HepG2 (cell line): ENCODE data around the gene LIME1. TPM values are rescaled to one million over a fixed set of nuclear protein-coding genes. Genes with fewer than 3 reads are reported as not detected.

ENCODE experiments used
- CEBPG ChIP-seq: IDR thresholded peaks from 2 replicates; pipeline ENCODE4 v1.6.1; 2016
- KDM5B ChIP-seq: sonication (generic); formaldehyde crosslinking; IDR thresholded peaks from 2 replicates; pipeline ENCODE4 v1.4.0; 2020; ENCODE audit warnings: missing genetic modification reagents, mild to moderate bottlenecking, borderline replicate concordance
- NR3C1 ChIP-seq: sonication (generic); formaldehyde crosslinking; IDR thresholded peaks from 2 replicates; pipeline ENCODE4 v1.4.0; 2020; ENCODE audit warnings: missing genetic modification reagents
- POLR2A ChIP-seq, 2 experiments: IDR thresholded peaks; 2 replicates each; pipeline ENCODE4 v1.6.1; 2011; ENCODE audit warnings: low read depth in 2 of 2, low read length in 2 of 2, mild to moderate bottlenecking in 1 of 2, moderate library complexity in 1 of 2; ENCODE audit not compliant: insufficient read depth in 1 of 2
- SP140L ChIP-seq: sonication (generic); formaldehyde crosslinking; IDR thresholded peaks from 2 replicates; pipeline ENCODE4 v1.4.0; 2020; ENCODE audit warnings: missing genetic modification reagents, borderline replicate concordance
- ZNF253 ChIP-seq: sonication (generic); formaldehyde crosslinking; IDR thresholded peaks from 2 replicates; pipeline ENCODE4 v1.8.0; 2022; ENCODE audit warnings: mild to moderate bottlenecking, missing genetic modification reagents, borderline replicate concordance
- ZNF317 ChIP-seq: sonication (generic); formaldehyde crosslinking; IDR thresholded peaks from 2 replicates; pipeline ENCODE4 v1.5.0; 2020; ENCODE audit warnings: mild to moderate bottlenecking, missing genetic modification reagents
- polyA plus RNA-seq, 8 experiments: library from polyadenylated mRNA; depleted of rRNA in 3 of 8; stranded (reverse) in 7 of 8; unstranded in 1 of 8; fragments of >200 nt; fragmentation: Illumina TruSeq in 4 of 8; extraction: Trizol in 4 of 8; gene quantifications; 2 replicates each; pipeline versions ENCODE4 v1.2.1 to v1.2.3, GENCODE V29; 2011 to 2016; ENCODE audit warnings: low read depth in 4 of 8, missing spikeins in 1 of 8, mixed read lengths in 1 of 8; ENCODE audit not compliant: insufficient read depth in 1 of 8
- total RNA-seq, 5 experiments: library from RNA; depleted of rRNA; stranded (reverse); fragments of >200 nt; fragmentation: Illumina TruSeq; extraction: Trizol; gene quantifications; 2 replicates each; pipeline ENCODE4 v1.2.3, GENCODE V29; 2016; ENCODE audit warnings: low read depth in 1 of 5
- TF ChIP-seq, protein P1 (sequence below), 2 experiments: sonication (generic) in 1 of 2; formaldehyde crosslinking in 1 of 2; IDR thresholded peaks; 2 replicates each; pipeline versions ENCODE4 v1.4.0 to v1.6.1; 2016 to 2020; ENCODE audit warnings: borderline replicate concordance in 1 of 2, low read depth in 1 of 2, mild to moderate bottlenecking in 1 of 2, missing genetic modification reagents in 1 of 2
- TF ChIP-seq, protein P2 (sequence below): sonication (generic); formaldehyde crosslinking; IDR thresholded peaks from 2 replicates; pipeline ENCODE4 v1.4.0; 2020; ENCODE audit warnings: missing genetic modification reagents, borderline replicate concordance
- TF ChIP-seq, protein P3 (sequence below): sonication (generic); formaldehyde crosslinking; IDR thresholded peaks from 2 replicates; pipeline ENCODE4 v1.5.0; 2020; ENCODE audit warnings: missing genetic modification reagents, mild to moderate bottlenecking, borderline replicate concordance
- TF ChIP-seq, protein P4 (sequence below): sonication (generic); formaldehyde crosslinking; IDR thresholded peaks from 2 replicates; pipeline ENCODE4 v1.8.1; 2023; ENCODE audit warnings: missing genetic modification reagents, mild to moderate bottlenecking, borderline replicate concordance
- TF ChIP-seq, protein P5 (sequence below): sonication (generic); formaldehyde crosslinking; IDR thresholded peaks from 2 replicates; pipeline ENCODE4 v1.4.0; 2020; ENCODE audit warnings: missing genetic modification reagents
- TF ChIP-seq, protein P6 (sequence below): sonication (generic); formaldehyde crosslinking; IDR thresholded peaks from 2 replicates; pipeline ENCODE4 v1.4.0; 2020; ENCODE audit warnings: missing genetic modification reagents

Gene LIME1
- total and polyA plus RNA-seq, 2 of the 13 experiments (the other 11 are each of a cell fraction or from before 2014, with no cell fraction given), result 13.0 to 61.5 TPM

DNA sequence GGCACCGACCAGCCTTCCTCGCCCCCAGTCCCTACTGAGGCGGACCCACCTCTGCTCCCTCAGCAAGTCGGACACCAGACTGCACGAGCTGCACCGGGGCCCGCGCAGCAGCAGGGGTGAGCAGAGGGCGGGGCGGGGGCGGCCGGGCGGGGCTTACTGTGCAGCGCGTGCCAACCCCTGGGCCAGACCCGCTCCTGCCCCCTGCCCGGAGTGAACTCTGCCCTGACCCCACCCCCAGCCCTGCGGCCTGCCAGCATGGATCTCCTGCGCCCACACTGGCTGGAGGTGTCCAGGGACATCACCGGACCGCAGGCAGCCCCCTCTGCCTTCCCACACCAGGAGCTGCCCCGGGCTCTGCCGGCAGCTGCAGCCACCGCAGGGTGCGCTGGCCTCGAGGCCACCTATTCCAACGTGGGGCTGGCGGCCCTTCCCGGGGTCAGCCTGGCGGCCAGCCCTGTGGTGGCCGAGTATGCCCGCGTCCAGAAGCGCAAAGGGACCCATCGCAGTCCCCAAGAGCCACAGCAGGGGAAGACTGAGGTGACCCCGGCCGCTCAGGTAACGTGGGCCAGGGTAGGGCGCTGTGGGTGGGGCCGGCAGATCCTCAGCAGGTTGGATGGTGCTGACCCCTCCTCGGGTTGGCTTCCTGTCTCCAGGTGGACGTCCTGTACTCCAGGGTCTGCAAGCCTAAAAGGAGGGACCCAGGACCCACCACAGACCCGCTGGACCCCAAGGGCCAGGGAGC lies 1.7 kb downstream of the LIME1 start (continued):
- TF ChIP-seq, protein P1, sequence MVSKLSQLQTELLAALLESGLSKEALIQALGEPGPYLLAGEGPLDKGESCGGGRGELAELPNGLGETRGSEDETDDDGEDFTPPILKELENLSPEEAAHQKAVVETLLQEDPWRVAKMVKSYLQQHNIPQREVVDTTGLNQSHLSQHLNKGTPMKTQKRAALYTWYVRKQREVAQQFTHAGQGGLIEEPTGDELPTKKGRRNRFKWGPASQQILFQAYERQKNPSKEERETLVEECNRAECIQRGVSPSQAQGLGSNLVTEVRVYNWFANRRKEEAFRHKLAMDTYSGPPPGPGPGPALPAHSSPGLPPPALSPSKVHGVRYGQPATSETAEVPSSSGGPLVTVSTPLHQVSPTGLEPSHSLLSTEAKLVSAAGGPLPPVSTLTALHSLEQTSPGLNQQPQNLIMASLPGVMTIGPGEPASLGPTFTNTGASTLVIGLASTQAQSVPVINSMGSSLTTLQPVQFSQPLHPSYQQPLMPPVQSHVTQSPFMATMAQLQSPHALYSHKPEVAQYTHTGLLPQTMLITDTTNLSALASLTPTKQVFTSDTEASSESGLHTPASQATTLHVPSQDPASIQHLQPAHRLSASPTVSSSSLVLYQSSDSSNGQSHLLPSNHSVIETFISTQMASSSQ (IDR thresholded peaks at IDR 0.05; ENCODE audit: low read depth), result peak; percentile 65; the same call in 1 of the 2 replicates
- TF ChIP-seq, protein P1 (CRISPR knock-in tag; IDR thresholded peaks at IDR 0.05; ENCODE audit: borderline replicate concordance), result peak; percentile 90
- TF ChIP-seq KDM5B (CRISPR knock-in tag), result peak; percentile 95
- peak; percentile 56 for TF ChIP-seq ZNF317 (CRISPR knock-in tag)
- TF ChIP-seq POLR2A (IDR thresholded peaks at IDR 0.05; ENCODE audit: insufficient read depth in 1 of 2, low read depth in 2 of 2, low read length in 2 of 2), result peak in 1 of 2 experiments; percentile 93; a peak in 2 of 4 replicates
- TF ChIP-seq, protein P2, sequence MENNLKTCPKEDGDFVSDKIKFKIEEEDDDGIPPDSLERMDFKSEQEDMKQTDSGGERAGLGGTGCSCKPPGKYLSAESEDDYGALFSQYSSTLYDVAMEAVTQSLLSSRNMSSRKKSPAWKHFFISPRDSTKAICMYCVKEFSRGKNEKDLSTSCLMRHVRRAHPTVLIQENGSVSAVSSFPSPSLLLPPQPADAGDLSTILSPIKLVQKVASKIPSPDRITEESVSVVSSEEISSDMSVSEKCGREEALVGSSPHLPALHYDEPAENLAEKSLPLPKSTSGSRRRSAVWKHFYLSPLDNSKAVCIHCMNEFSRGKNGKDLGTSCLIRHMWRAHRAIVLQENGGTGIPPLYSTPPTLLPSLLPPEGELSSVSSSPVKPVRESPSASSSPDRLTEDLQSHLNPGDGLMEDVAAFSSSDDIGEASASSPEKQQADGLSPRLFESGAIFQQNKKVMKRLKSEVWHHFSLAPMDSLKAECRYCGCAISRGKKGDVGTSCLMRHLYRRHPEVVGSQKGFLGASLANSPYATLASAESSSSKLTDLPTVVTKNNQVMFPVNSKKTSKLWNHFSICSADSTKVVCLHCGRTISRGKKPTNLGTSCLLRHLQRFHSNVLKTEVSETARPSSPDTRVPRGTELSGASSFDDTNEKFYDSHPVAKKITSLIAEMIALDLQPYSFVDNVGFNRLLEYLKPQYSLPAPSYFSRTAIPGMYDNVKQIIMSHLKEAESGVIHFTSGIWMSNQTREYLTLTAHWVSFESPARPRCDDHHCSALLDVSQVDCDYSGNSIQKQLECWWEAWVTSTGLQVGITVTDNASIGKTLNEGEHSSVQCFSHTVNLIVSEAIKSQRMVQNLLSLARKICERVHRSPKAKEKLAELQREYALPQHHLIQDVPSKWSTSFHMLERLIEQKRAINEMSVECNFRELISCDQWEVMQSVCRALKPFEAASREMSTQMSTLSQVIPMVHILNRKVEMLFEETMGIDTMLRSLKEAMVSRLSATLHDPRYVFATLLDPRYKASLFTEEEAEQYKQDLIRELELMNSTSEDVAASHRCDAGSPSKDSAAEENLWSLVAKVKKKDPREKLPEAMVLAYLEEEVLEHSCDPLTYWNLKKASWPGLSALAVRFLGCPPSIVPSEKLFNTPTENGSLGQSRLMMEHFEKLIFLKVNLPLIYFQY (CRISPR knock-in tag), result no peak; the same call in 1 of the 2 replicates
- no peak; the same call in 1 of the 2 replicates for TF ChIP-seq SP140L (CRISPR knock-in tag)
- TF ChIP-seq, protein P3, sequence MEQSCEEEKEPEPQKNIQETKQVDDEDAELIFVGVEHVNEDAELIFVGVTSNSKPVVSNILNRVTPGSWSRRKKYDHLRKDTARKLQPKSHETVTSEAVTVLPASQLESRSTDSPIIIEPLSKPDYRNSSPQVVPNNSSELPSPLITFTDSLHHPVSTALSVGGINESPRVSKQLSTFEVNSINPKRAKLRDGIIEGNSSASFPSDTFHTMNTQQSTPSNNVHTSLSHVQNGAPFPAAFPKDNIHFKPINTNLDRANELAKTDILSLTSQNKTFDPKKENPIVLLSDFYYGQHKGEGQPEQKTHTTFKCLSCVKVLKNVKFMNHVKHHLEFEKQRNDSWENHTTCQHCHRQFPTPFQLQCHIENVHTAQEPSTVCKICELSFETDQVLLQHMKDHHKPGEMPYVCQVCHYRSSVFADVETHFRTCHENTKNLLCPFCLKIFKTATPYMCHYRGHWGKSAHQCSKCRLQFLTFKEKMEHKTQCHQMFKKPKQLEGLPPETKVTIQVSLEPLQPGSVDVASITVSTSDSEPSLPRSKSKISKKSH (CRISPR knock-in tag), result peak; percentile 95
- peak; percentile 89; the same call in 1 of the 2 replicates for TF ChIP-seq NR3C1 (CRISPR knock-in tag)
- TF ChIP-seq, protein P4, sequence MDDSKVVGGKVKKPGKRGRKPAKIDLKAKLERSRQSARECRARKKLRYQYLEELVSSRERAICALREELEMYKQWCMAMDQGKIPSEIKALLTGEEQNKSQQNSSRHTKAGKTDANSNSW (CRISPR knock-in tag), result peak; percentile 84; the same call in 1 of the 2 replicates
- TF ChIP-seq, protein P5, sequence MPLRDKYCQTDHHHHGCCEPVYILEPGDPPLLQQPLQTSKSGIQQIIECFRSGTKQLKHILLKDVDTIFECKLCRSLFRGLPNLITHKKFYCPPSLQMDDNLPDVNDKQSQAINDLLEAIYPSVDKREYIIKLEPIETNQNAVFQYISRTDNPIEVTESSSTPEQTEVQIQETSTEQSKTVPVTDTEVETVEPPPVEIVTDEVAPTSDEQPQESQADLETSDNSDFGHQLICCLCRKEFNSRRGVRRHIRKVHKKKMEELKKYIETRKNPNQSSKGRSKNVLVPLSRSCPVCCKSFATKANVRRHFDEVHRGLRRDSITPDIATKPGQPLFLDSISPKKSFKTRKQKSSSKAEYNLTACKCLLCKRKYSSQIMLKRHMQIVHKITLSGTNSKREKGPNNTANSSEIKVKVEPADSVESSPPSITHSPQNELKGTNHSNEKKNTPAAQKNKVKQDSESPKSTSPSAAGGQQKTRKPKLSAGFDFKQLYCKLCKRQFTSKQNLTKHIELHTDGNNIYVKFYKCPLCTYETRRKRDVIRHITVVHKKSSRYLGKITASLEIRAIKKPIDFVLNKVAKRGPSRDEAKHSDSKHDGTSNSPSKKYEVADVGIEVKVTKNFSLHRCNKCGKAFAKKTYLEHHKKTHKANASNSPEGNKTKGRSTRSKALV, result peak; percentile 84; the same call in 1 of the 2 replicates
- peak; percentile 49; the same call in 1 of the 2 replicates for TF ChIP-seq ZNF253
- peak; percentile 14; the same call in 1 of the 2 replicates for TF ChIP-seq CEBPG (CRISPR knock-in tag)
- TF ChIP-seq, protein P6, sequence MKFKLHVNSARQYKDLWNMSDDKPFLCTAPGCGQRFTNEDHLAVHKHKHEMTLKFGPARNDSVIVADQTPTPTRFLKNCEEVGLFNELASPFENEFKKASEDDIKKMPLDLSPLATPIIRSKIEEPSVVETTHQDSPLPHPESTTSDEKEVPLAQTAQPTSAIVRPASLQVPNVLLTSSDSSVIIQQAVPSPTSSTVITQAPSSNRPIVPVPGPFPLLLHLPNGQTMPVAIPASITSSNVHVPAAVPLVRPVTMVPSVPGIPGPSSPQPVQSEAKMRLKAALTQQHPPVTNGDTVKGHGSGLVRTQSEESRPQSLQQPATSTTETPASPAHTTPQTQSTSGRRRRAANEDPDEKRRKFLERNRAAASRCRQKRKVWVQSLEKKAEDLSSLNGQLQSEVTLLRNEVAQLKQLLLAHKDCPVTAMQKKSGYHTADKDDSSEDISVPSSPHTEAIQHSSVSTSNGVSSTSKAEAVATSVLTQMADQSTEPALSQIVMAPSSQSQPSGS (CRISPR knock-in tag), result peak; percentile 75; the same call in 1 of the 2 replicates
